LHCN-M2 (cell line): ENCODE results near the gene SIRPA. TPM values are rescaled to one million over a fixed set of nuclear protein-coding genes. Genes with fewer than 3 reads are reported as not detected.
A peak's percentile ranks its signal among the peaks of the same experiment; 100 is the strongest.

Source experiments
- DNase-seq: peaks from one replicate; pipeline ENCODE4 v3.0.0-alpha.2; 2012; ENCODE audit warnings: low read depth
- total RNA-seq: library from RNA; depleted of rRNA; stranded (reverse); fragments of >200 nt; gene quantifications from 2 replicates; pipeline ENCODE4 v1.2.3, GENCODE V29; 2014; rRNA removed

The SIRPA gene
- total RNA-seq, 1 experiment from 2014 or later: 7.8 TPM

GRCh38 chr20:1983301-1983700 lies 88.1 kb downstream of the SIRPA start:
- no peak for DNase-seq

- peak; percentile 4 for DNase-seq
Observed at GRCh38 chr20:1987826-1988225, 92.6 kb downstream of the SIRPA start.

Other genes starting within 250 kb of the SIRPA start
- not detected in 2 replicates for gene SIRPG, start 237.6 kb upstream of the SIRPA start, total RNA-seq
- gene PDYN, start 98.7 kb downstream of the SIRPA start, total RNA-seq: not detected in 2 replicates
- 16.4 and 16.6 TPM in 2 replicates for gene STK35, start 206.4 kb downstream of the SIRPA start, total RNA-seq